B cell (primary cell): ENCODE data around the gene TEKT5. TPM values are rescaled to one million over a fixed set of nuclear protein-coding genes. Genes with fewer than 3 reads are reported as not detected.

Experiments used
- ATAC-seq: fragments of 200-7000 bp; cut with Tn5 transposase; one replicate; pipeline ENCODE4 v1.10.0; 2021; ENCODE audit warnings: low read depth, mild to moderate bottlenecking, moderate number of reproducible peaks, moderate library complexity
- CTCF ChIA-PET: fragments of 350-600 bp; sonication (Branson Sonifier 250); formaldehyde crosslinking; loops from one replicate; lab custom pipeline; 2021; ENCODE audit warnings: antibody characterized with exemption, inconsistent platforms; lab: Charles Lee
- POLR2A ChIA-PET: fragments of 350-600 bp; sonication (Branson Sonifier 250); formaldehyde crosslinking; loops from one replicate; lab custom pipeline; 2021; ENCODE audit warnings: antibody characterized with exemption; lab: Charles Lee
- DNase-seq: peaks from one replicate; pipeline ENCODE4 v3.0.0; 2013
- H2AFZ ChIP-seq: 2 replicates; pipeline ENCODE4 v1.6.1; 2012; ENCODE audit warnings: mild to moderate bottlenecking, low read depth, low read length; ENCODE audit not compliant: insufficient read depth, poor library complexity, severe bottlenecking
- H3K27ac ChIP-seq, 2 donors: 1 replicate in 1 of 2; 2 replicates in 1 of 2; pipeline ENCODE4 v1.5.1; 2012 to 2013; ENCODE audit warnings: low read length in 2 of 2, mild to moderate bottlenecking in 2 of 2, moderate library complexity in 1 of 2
- H3K27me3 ChIP-seq, 4 experiments: fragments of 200-600 bp in 1 of 4; sonication (generic) in 1 of 4; replicated peaks in 1 of 4; 1 replicate in 2 of 4; 2 replicates in 2 of 4; pipeline versions ENCODE4 v1.6.1 to v1.7.0; 2013 to 2016; ENCODE audit warnings: low read length in 3 of 4, mild to moderate bottlenecking in 2 of 4, mixed read lengths in 1 of 4, moderate library complexity in 1 of 4; ENCODE audit not compliant: insufficient read depth in 4 of 4, control insufficient read depth in 3 of 4; ENCODE audit errors: control extremely low read depth in 1 of 4
- H3K36me3 ChIP-seq, 2 experiments: replicated peaks in 1 of 2; 1 replicate in 1 of 2; 2 replicates in 1 of 2; pipeline versions ENCODE4 v1.6.1 to v1.7.1; 2013; ENCODE audit warnings: low read length in 1 of 2; ENCODE audit not compliant: insufficient read depth in 2 of 2, control insufficient read depth in 1 of 2; ENCODE audit errors: control extremely low read depth in 1 of 2, extremely low read depth in 1 of 2
- H3K4me1 ChIP-seq, 2 donors: fragments of 200-600 bp in 1 of 2; sonication (generic) in 1 of 2; 1 replicate in 1 of 2; 2 replicates in 1 of 2; pipeline versions ENCODE4 v1.5.1 to v1.6.1; 2013 to 2017; ENCODE audit warnings: low read length in 2 of 2; ENCODE audit not compliant: control insufficient read depth in 2 of 2, insufficient read depth in 2 of 2
- H3K4me2 ChIP-seq: replicated peaks from 2 replicates; pipeline ENCODE3; 2012; ENCODE audit warnings: mild to moderate bottlenecking, low read depth, low read length; ENCODE audit not compliant: poor library complexity, severe bottlenecking
- H3K4me3 ChIP-seq, 5 experiments: fragments of 200-600 bp in 1 of 5; sonication (generic) in 1 of 5; 1 replicate in 3 of 5; 2 replicates in 2 of 5; pipeline versions ENCODE4 v1.5.1 to v1.7.0; 2011 to 2016; ENCODE audit warnings: low read length in 4 of 5, mild to moderate bottlenecking in 4 of 5, low read depth in 2 of 5, control low read depth in 1 of 5, moderate library complexity in 1 of 5; ENCODE audit not compliant: insufficient read depth in 1 of 5; ENCODE audit errors: control extremely low read depth in 1 of 5, extremely low read depth in 1 of 5
- H3K79me2 ChIP-seq: fragments of 200-600 bp; sonication (generic); one replicate; pipeline ENCODE4 v1.6.0; 2016; ENCODE audit warnings: low read length; ENCODE audit not compliant: control insufficient read depth, insufficient read depth
- H3K9ac ChIP-seq: fragments of 200-600 bp; sonication (generic); 2 replicates; pipeline ENCODE4 v1.6.1; 2017; ENCODE audit warnings: mild to moderate bottlenecking, low read length, moderate library complexity
- H3K9me3 ChIP-seq, 3 donors: one replicate each; pipeline versions ENCODE4 v1.6.1 to v1.7.1; 2013; ENCODE audit warnings: low read length in 2 of 3; ENCODE audit not compliant: control insufficient read depth in 2 of 3, insufficient read depth in 1 of 3; ENCODE audit errors: control extremely low read depth in 1 of 3
- H4K20me1 ChIP-seq: 2 replicates; pipeline ENCODE4 v1.6.0; 2012; ENCODE audit warnings: mild to moderate bottlenecking, low read length; ENCODE audit not compliant: insufficient read depth, control insufficient read depth, poor library complexity, severe bottlenecking
- H3K27ac Mint-ChIP-seq: one replicate; pipeline ENCODE4 v1.8.0; 2021; ENCODE audit warnings: mixed read lengths
- H3K27me3 Mint-ChIP-seq: one replicate; pipeline ENCODE4 v1.8.0; 2021; ENCODE audit warnings: mixed read lengths
- H3K4me1 Mint-ChIP-seq: one replicate; pipeline ENCODE4 v1.8.0; 2021; ENCODE audit warnings: mixed read lengths
- H3K4me3 Mint-ChIP-seq: one replicate; pipeline ENCODE4 v1.8.0; 2021; ENCODE audit warnings: mixed read lengths
- H3K9me3 Mint-ChIP-seq: one replicate; pipeline ENCODE4 v1.8.0; 2022; ENCODE audit warnings: mixed read lengths; ENCODE audit not compliant: insufficient read depth
- CTCF ChIP-seq: fragments of 200-600 bp; IDR thresholded peaks from one replicate; pipeline ENCODE4 v1.8.0; 2022; ENCODE audit warnings: antibody characterized with exemption, mild to moderate bottlenecking
- EZH2 ChIP-seq: IDR thresholded peaks from 2 replicates; pipeline ENCODE4 v1.6.1; 2012; ENCODE audit warnings: borderline replicate concordance, low read depth, mild to moderate bottlenecking, moderate library complexity, low read length; ENCODE audit not compliant: insufficient read depth, poor library complexity, severe bottlenecking
- WGBS: methylation state at CpG from one replicate; pipeline ENCODE4 v1.1.5; 2013; ENCODE audit warnings: missing lambda C conversion rate; ENCODE audit not compliant: insufficient coverage; 5-methylcytosine and 5-hydroxymethylcytosine counted together
- intact Hi-C: fragments of 100-400 bp; cut with micrococcal nuclease; formaldehyde crosslinking; loops from one replicate; pipeline ENCODE4 v1.10.0; 2022
- polyA plus RNA-seq: library from polyadenylated mRNA; depleted of rRNA; stranded (reverse); fragments of >200 nt; gene quantifications from 2 replicates; pipeline ENCODE4 v1.2.3, GENCODE V29; 2012
- total RNA-seq, 2 donors: library from RNA; stranded (reverse); fragments of 120-200 nt in 1 of 2; gene quantifications; 1 replicate in 1 of 2; 2 replicates in 1 of 2; pipeline versions ENCODE4 v1.2.3 to v1.2.4, GENCODE V29; 2013 to 2022

Gene TEKT5
- total and polyA plus RNA-seq, 2 donors (not counting 1 experiment from before 2014, with no cell fraction given) = 0.42 to 0.57 TPM

GRCh38 chr16:10646581-10647263 is 48.0 kb downstream of the TEKT5 start:
- POLR2A ChIA-PET = interaction anchor here (0.6 kb wide), 1 partner anchor 11 kb away, joined by 3 read pairs; no protein-coding TSS in a partner anchor
- H3K4me1 ChIP-seq = peaks cover 0 to 5% of the 10 kb centered on the region in 2 donors
- no peak overlapping the region for H3K4me3 ChIP-seq
- H3K9me3 ChIP-seq = no peaks in the 10 kb centered on the region
- DNase-seq = no peak
- H3K4me2 ChIP-seq = no peak overlapping the region
- WGBS = 88% methylated on average over 7 of the region's 9 CpGs
- ATAC-seq = no peak
- H3K36me3 ChIP-seq = no peaks in the 10 kb centered on the region
- no peaks in the 10 kb centered on the region for H3K27me3 ChIP-seq
- H2AFZ ChIP-seq = no peak overlapping the region
- H3K27ac Mint-ChIP-seq = no peak overlapping the region
- H3K4me1 Mint-ChIP-seq = peaks cover 2% of the 10 kb centered on the region
- H3K27ac ChIP-seq = no peak overlapping the region
- H3K9ac ChIP-seq = no peak overlapping the region
- intact Hi-C loops = no loop called here
- no peaks in the 10 kb centered on the region for H3K79me2 ChIP-seq
- no peak overlapping the region for H3K4me3 Mint-ChIP-seq
- H3K9me3 Mint-ChIP-seq = no peaks in the 10 kb centered on the region
- CTCF ChIA-PET = interaction anchor here (0.6 to 0.7 kb wide), 2 partner anchors 330 to 385 kb away, joined by 3 to 4 read pairs; no protein-coding TSS in a partner anchor
- TF ChIP-seq EZH2 (no peak), CTCF (no peak)
- H3K27me3 Mint-ChIP-seq = peaks cover 9% of the 10 kb centered on the region
- H4K20me1 ChIP-seq = no peaks in the 10 kb centered on the region

GRCh38 chr16:10646228-10646580 is 48.5 kb downstream of the TEKT5 start:
- POLR2A ChIA-PET = interaction anchor here (0.6 kb wide), 1 partner anchor 11 kb away, joined by 3 read pairs; no protein-coding TSS in a partner anchor

More at GRCh38 chr16:10646228-10646580, 48.5 kb downstream of the TEKT5 start:
- no peak for ATAC-seq
- no peaks in the 10 kb centered on the region for H4K20me1 ChIP-seq
- Mint-ChIP-seq H3K4me3 (no peak overlapping the region), H3K27ac (no peak overlapping the region), H3K9me3 (no peaks in the 10 kb centered on the region), H3K4me1 (peaks cover 2% of the 10 kb centered on the region), H3K27me3 (peaks cover 9% of the 10 kb centered on the region)
- H3K9ac ChIP-seq = no peak overlapping the region
- no peak overlapping the region for H3K27ac ChIP-seq
- CTCF ChIA-PET = interaction anchor here (0.6 to 0.7 kb wide), 2 partner anchors 329 to 384 kb away, joined by 3 to 4 read pairs; no protein-coding TSS in a partner anchor
- no peaks in the 10 kb centered on the region for H3K36me3 ChIP-seq
- peaks cover 0 to under 1% (median 0%) of the 10 kb centered on the region in 3 donors for H3K9me3 ChIP-seq
- intact Hi-C loops = no loop called here
- H3K4me1 ChIP-seq = peaks cover 0 to 5% of the 10 kb centered on the region in 2 donors
- no peak overlapping the region for H3K4me3 ChIP-seq
- H3K79me2 ChIP-seq = no peaks in the 10 kb centered on the region
- DNase-seq = no peak
- no CpG with 5 or more reads among the region's 1 CpG for WGBS
- H3K4me2 ChIP-seq = no peak overlapping the region
- H2AFZ ChIP-seq = no peak overlapping the region
- no peak for TF ChIP-seq CTCF
- TF ChIP-seq EZH2 = no peak
- H3K27me3 ChIP-seq = no peaks in the 10 kb centered on the region
